NCI-H460 (cell line): ENCODE results near the gene ROR2. TPM values are rescaled to one million over a fixed set of nuclear protein-coding genes. Genes with fewer than 3 reads are reported as not detected.
"Not testable (repeated sequence)": the region's sequence is repeated elsewhere in the genome, so short reads cannot be mapped to it uniquely, and the experiment has no call there.

Source experiments
- DNase-seq: peaks from one replicate; pipeline ENCODE4 v3.0.0-alpha.2; 2016; ENCODE audit warnings: low read depth; ENCODE audit errors: extremely low read depth
- polyA plus RNA-seq: library from polyadenylated mRNA; depleted of rRNA; stranded (reverse); fragments of >200 nt; gene quantifications from 2 replicates; pipeline ENCODE4 v1.2.3, GENCODE V29; 2014; cell fraction: nucleus; rRNA removed
- total RNA-seq: library from RNA; depleted of rRNA; stranded (reverse); fragments of >200 nt; shearing (Covaris generic); gene quantifications from 2 replicates; pipeline ENCODE4 v1.2.3, GENCODE V29; 2014; rRNA removed

The ROR2 gene
- total RNA-seq: 0.10 and 0.14 TPM in 2 replicates
- polyA plus RNA-seq: not detected in 2 replicates

GRCh38 chr9:91949946-91950664 lies at the start of gene ROR2:
ROR2 (minus strand) TSS chr9:91950228.
- DNase-seq: peak; percentile 24

- DNase-seq: no peak
Measured at GRCh38 chr9:91995000-91995655, 45.1 kb upstream of the ROR2 start.

DNA sequence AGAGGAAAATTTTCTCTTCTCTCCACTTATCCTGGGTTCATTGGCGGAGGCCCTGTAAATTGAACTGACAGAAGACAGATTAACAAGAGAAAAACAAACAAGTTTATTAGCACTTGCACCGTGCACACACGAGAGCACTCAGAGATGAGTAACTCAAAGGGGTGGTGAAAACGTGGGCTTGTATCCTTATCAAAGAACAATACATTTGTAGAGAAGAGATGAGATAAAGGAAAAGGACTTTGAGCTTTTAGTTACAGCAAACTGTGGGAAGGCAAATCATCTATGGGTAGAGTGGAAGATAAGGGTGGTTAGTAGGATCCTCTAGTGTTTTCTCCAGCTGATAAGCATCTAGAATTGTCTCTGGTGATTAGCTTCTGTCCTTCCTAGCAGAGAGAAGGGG lies 44.4 kb upstream of the ROR2 start:
- DNase-seq: no peak

DNA sequence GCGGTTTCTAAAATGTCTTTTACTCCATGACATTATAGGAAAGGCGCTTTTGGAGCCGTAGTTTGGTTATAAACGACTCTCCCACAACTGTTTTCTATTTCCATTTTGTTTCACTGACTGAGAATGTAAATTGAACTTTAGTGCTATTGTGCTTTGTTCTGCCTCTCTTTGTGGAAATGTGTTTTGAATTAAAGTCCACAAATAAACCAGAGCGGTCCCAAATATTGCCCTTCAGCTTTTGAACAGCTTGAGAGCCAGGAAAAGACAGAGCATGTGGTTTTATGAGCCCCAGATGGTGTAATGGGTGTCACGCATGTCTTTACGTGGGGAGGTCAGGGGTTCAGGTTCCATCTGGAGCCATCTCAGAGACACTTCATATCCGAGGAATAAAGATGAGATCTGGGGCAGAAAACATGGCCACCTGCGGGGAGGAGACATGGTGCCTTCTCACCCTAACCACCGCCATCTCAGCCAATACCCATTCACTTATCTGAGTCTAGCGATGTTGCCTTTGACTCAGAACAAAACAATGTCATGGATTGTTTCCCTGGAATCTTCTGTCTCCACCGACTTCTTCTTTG lies 42.5 kb upstream of the ROR2 start:
- no peak for DNase-seq

DNA sequence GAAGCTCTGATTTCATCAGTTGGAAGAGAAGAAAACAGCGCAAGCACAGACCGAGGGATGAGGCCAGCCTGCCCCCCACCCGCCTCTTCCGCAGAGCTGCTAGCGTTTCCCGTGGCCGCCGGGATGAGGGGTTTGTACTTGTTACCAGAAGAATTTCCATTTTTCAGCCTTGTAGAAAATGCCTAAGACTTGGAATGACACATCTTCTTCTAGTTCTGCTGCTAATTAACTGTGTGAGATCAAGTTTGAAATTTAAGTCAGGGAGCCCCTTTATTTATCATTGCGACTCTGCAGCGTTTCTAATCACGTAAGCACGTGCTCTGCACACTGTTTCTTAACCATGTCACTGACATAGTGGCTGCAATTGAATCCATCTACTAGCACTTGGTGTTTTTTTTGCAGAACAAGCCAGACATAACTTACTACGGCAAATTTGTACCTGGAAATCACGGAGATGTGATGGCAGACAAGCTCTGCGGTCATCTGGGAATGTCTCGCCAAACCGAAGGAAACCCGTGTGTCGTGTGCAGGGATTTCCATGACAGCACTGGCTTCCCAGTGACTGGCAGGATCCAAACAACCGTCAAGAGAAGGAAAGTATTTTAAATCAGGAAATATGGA lies 41.8 kb upstream of the ROR2 start:
- DNase-seq: no peak

DNA sequence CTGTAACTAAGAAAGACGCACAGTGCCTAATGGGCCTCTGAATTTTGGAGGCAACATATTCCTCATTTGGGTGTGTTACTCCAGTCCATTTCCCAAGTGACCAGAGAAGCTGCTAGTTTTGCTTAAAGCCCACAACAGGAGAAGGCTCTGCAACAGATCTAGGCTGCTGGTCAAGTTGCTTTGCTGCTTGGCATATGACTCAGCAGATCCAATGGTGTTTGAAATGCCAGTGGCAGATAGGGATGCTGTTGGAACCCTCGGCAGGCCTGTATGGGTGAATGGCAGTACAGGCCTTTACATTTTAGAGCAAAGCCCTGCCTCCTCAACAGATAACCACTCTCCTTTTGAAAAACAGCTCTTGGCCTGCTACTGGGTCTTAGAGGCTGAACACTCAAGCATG lies 36.2 kb upstream of the ROR2 start:
- peak; percentile 4 for DNase-seq

DNA sequence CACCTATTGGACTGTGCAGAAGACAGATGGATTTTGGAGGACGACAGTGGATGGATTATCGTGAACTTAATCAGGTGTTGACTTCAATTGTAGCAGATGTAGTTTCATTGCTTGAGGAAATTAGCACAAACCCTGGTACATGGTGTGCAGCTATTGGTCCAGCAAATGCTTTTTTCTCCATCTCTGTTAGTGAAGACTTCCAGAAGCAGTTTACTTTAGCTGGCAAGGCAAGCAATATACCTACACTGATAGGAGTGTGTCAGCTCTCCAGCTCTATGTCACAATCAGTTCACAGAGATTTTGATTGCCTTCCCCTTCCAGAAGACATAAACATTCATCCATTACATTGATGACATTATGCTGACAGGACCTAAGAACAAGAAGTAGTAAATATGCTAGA lies 35.7 kb upstream of the ROR2 start:
- DNase-seq: no peak

GRCh38 chr9:91978740-91979414 lies 28.8 kb upstream of the ROR2 start:
- peak; percentile 16 for DNase-seq

- not testable (repeated sequence) for DNase-seq
Measured at GRCh38 chr9:91975254-91975653, 25.2 kb upstream of the ROR2 start.

DNA sequence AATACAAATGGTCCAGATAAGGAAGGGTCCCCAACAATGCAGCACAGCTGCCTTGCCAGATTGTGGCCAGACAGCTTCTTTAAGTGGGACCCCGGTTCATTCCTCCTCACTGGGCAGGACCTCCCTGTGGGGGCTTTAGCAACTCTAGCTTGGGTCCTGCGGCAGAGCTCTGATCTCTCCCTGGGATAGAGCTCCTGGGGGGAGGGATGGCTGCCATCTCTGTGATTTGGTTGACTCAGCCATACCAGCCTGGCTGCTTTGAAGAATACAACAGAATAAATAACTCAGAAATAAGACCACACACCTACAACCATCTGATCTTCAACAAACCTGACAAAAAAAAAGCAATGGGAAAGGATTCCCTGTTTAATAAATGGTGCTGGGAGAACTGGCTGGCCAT lies 22.7 kb upstream of the ROR2 start:
- no peak for DNase-seq

- DNase-seq: no peak
Measured at GRCh38 chr9:91972076-91972626, 22.1 kb upstream of the ROR2 start.

DNA sequence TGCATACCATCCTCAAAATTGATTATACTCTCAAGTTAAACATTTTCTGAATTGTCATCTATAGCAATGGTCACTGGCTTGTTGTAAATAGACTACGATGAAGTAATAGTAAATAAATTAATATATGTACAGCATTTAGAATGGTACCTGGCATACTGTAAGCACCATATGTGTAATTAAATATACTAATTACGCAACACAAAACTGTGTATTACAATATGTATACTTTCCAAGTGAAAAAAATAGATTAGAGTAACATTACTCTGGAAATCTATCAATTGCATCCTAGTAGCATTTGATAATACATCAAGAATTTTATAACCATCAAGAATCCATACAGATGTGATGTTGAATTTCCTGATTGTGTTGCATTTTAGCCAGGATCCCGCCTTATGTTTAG lies 17.2 kb upstream of the ROR2 start:
- no peak for DNase-seq

- DNase-seq: no peak
Measured at GRCh38 chr9:91966503-91966902, 16.5 kb upstream of the ROR2 start.

DNA sequence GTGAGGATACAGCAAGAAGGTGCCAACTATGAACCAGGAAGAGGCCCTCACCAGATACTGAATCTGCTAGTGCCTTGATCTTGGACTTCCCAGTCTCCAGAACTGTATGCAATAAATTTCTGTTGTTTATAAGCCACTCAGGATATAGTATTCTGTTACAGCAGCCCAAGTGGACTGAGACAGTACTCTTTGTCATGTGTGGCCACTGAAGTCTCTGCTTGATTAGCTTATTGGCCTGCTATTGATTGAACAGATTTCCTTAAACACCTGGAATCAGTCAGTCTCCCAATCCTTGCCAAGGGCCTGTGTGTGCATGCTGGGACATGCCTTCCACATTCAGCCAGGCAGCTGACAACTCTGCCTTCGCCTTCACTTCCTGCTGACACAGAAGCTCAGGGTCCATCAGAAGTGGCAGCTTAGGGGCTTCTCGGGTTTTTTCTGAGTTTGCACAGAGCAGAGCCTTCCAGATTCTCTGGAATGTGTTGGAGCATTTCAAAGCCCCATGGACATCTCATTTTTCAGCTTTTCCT lies 13.7 kb upstream of the ROR2 start:
- no peak for DNase-seq

DNA sequence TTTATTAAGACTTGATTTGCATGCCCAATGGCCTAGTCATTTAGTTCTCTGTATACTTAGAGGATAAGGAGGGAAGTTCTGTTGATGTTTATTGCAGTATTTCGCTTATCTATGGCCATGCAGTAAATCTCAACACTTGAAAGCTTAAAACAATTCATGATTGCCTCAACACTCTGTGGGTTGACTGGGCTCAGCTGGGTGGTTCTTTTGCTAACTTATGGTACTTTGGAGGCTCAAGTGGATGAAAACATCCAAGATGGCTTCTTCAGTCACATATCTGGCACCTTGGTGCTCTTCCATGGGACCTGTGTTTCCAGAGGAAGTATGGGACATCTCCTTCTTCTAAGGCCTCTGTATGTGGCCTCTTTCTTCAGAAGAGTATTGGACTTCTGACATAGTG lies 10.3 kb upstream of the ROR2 start:
- DNase-seq: no peak

DNA sequence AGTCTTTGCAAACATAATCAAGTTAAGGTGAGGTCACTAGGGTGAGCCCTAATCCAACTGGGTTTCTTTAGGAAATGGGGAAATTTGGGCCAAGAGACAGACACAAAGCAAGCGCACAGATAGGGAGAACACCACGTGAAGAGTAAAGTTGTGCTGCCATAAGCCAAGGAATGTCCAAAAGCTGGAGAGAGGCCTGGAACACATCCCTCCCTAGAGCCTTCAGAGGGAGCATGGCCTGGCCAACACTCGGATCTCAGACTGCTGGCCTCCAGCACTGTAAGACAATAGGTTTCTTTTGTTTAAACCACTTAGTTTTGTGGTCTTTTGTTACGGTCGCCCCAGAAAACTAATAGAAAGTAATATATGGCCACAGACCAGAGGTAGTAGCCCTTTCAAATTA lies 8.1 kb upstream of the ROR2 start:
- no peak for DNase-seq

DNA sequence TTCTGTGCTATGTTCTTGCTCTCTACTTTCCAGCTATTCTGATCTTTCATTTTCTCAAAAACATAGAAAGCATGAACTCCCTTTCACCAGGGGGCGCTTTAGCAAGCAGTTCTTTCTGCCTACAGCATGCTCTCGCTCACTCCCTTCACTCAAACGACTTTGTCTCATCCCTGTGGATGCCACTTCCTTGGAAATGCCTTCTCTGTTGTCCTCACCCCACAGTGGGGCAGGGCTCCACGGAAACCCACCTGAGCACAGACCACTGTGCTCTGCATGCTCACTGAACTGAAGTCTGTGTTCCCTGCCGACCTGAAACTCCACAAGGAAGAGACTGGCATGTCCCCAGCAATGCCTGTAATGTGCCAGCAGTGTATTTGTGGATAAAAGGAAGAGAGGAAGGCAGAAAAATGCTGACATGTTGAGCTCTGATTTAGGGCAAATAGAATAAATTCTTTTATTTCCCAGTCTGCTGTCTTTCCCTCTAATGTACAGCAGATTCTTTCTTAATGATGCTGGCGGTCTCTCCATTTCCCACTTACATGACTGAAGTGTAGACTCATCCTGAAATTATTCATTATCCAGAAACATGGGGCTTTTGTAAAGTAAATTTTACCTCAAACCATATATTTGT lies 4.9 kb upstream of the ROR2 start:
- DNase-seq: peak; percentile 58

DNA sequence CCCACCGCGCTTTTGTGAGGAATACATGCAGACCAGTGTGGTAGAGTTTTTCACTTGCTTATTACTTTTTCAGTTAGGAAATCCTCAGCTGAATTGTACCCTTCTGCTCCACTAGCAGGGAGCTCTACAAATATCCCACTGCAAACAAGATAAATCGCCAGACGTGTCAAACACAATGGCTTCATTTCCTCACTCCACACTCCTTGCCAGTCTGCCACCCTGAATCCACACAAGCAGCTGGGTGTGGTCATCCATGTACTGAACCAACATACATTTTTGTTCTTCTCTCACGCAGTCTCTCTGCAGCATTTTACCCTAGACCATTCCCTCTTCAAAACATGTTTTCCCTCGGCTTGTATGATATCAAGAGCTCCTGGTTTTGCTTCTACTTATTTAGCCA lies 3.7 kb upstream of the ROR2 start:
- no peak for DNase-seq

DNA sequence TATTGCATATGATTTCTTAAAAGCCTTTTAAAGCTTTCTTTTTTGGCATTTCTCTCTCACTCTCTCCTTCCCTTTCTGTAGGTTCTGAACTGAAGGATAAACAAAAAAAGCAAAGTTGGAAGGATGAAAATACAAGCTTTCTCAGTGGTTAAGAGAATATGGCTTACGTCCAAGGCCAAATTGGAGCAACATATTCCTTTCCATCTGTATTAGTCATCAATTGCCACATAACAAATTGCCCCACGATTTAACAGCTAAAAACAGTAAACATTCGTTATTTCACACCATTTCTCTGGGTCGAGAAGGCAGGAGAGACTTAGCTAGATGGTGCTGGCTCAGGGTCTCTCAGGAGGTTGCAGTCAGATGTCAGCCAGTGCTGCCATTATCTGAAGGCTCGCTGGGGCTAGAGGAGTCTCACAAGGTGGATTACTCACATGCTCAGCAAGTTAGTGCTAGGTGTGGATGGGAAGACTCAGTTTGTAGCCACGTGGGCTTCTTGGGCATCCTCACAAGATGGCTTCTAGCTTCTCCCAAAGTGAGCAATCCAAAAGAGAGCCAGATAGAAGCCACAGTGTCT lies 2.0 kb upstream of the ROR2 start:
- no peak for DNase-seq
